Stimulated activated CD4-positive, alpha-beta T cell treated with anti-CD3 and anti-CD28 coated beads, Interleukin-15, amount 100 ng/mL, for 48 hours (primary cell): Measurements from ENCODE around the gene S100B.
"Not testable (repeated sequence)": the region's sequence is repeated elsewhere in the genome, so short reads cannot be mapped to it uniquely, and the experiment has no call there.

ENCODE experiments used
- DNase-seq, 2 donors: peaks; one replicate each; pipeline ENCODE4 v3.0.0-alpha.2; 2020; ENCODE audit warnings: low read depth in 2 of 2

The S100B gene

DNA sequence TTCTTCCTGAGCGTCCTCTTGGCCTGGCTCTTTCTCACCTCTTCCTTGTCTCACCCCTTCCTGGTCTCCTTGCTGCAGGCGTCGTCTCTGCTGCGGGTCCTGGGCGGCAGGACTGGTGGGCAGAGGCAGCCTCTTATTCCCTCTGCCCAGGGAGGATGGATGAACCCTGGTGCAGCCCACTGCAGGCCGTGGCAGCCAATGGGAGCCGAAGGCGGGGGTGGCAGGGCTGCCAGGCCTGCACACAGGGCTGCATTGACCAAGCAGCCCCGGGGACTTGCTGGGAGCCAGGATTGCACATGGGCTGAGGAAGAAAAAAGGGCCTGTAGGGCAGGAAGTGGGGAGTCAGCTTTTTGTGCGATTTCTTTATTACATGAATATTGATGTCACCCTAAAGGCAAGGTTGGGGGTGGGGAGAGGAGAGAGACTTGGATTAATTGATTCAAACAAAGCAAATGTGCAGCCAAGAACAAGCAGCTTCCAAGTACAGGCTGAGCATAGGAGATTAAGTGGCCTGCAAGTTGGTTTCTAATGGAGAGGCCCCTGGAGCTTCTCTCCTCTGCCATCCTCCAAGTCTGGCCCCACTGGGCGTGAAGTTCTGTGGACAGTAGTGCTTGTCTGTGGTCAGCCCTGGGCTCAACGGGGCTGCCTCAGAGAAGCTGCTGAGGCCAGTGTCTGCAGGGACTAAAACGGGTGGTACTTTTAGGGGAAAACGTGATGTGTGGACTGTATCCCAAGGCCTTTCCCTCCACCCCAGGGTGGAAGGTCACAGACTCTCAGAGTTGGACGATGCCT is at the start of gene S100B:
TSS of gene S100B (minus strand) at position 108 of the 792 bp plus-strand sequence. CDS start 2,667 bp downstream, outside the sequence.
- no peak for DNase-seq

DNA sequence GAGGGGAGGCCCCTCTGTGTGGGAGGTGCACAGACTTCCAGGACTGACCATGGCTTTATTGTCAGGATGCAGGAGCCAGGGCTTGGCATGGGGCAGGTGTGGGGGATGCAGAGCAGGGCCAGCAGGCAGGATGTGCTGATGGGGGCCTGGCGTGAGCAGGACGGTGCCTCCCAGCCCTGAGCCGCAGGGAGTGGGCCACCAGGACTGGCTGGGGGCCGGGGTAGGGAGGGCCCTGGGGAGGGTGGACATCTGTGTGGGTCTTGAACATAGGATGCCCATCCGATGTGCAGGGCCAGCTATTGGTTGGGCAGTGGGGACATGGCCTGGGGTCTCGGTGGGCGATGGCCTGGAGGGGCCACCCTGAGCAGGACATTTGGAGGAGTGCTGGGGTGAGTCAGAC is 46.2 kb upstream of the S100B start:
- DNase-seq: no peak

DNA sequence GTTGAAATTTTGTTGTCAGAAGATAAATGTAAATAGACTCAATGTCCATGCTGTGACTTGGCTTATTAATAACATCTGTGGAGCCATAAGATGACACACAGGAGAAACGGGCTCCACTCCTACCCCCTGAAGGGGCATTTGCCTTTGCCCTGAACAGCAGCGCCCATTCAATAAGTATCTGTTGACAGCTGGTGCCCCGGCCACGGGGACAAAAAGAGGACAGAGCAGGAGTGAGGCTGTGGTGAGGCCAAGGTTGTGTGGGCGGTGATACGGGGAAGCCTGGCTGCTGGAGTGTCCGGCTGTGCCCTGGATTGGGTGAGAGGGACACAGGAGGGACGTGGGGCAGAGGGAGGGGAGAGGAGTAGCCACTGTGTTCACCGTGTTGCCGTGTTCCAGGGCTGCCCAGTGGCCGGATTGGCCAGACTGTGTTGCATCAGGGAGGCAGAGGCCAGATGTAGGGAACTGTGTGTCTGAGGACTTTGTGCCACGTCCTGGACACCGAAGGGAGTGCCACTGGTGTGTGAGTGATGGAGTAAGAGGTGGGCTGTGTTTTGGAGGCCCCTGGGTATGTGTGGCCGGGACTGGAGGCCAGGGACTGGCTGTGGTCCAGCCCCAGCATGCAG is 45.7 kb upstream of the S100B start:
- no peak for DNase-seq

DNA sequence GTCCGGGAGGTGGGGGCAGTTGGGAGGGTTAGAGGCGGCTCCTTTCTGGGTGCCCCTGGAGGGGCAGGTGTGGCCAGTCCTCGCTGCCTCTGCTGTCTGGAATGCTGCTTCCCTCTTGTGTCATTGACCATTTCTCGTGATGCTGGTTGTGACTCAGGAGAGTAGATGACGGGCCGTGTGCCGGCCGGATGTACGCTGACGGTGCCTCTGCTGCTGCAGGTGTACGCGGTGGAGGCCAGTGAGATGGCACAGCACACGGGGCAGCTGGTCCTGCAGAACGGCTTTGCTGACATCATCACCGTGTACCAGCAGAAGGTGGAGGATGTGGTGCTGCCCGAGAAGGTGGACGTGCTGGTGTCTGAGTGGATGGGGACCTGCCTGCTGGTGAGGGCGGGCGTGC is 44.5 kb upstream of the S100B start:
- DNase-seq: no peak

DNA sequence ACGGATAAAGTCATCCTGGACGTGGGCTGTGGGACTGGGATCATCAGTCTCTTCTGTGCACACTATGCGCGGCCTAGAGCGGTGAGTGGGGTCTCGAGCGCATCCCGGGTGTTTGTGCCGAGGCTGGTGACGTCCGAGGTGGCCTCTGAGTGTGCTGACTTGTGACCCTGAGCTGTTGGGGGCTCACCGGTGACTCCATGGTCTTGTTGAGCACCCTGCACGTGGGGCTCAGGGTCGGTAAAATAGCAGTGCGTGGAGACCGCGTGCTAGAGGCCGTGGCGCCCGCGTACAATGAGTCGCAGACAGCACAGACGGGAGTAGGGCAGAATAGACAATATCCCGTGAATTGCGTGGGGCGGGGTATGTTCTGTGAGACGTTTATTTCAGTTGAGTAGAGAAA is 43.7 kb upstream of the S100B start:
- DNase-seq: no peak

DNA sequence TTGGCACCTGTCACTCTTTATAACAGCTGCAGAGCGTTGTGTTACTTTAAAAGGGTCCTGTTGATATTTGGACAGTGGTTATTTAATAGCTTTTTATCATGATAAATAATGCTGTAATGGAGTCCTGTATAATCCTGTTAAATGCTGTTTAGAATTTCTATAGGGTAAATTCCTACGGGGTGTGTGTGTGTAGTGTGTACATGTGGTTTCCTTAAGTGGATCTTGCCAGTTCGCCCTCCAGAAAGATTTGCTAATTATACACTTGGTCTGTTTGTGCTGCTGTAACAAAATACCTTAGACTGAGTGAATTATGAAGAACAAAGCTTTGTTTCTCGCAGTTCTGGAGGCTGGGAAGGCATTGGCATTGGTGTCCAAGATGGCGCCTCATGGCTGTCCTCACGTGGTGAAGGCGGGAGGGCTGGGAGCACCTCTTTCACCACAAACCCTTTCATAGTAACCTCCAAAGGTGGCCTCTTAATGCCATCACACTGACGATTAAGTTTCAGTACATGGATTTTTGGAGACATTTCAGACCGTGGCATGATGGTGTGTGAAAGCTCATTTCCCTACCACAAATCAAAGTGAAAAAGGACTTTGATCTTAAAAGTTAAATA is 41.8 kb upstream of the S100B start:
- DNase-seq: no peak

DNA sequence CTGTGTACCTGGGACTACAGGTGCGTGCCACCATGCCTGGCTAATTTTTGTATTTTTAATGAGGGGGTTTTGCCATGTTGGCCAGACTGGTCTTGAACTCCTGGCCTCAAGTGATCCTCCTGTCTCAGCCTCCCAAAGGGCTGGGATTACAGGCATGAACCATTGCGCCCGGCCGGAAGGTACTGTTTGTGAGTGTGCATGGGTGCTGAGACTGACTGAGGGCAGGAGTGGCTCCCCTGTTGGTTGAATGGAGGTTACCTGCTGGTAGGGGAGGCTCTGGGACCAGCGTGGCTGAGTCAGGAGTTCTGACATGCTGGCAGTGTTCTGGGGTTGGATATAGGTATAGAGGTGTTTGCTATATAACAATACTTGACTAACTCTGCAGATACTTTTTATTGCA is 41.0 kb upstream of the S100B start:
- DNase-seq: no peak

DNA sequence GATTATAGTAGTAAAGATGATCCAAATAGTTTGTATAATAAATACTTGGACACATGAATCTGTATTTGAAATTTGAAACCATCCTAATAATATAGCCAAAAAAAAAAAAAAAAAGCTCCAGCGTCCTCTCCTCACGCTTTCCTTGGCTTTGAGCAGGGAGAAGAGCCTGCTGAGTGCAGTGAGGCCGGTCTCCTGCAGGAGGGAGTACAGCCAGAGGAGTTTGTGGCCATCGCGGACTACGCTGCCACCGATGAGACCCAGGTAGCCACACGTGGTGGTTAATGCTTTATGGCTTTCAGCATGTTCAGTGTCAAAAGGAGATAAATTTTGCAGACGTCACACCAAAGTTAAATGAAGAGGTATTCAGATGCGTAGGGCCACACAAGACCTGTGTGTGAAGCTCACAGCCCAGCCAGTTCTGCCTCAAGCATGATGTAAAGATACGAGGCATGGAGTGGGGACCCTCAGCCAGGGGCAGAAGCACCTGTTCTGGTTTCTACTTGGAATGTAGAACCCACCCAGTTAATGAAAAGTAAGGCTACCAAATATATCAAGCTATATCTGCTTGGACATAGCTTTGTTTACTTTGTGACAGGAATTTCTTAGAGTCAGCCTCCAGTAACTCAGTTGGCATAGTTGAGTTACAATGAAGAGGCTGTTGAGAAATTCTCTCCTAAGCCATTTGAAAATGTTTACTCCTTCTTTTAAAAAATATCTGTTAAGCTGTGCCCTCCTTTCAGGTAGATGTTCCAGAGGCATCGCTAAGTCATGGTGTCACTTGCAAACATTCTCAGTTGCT is 38.7 kb upstream of the S100B start:
- no peak for DNase-seq

DNA sequence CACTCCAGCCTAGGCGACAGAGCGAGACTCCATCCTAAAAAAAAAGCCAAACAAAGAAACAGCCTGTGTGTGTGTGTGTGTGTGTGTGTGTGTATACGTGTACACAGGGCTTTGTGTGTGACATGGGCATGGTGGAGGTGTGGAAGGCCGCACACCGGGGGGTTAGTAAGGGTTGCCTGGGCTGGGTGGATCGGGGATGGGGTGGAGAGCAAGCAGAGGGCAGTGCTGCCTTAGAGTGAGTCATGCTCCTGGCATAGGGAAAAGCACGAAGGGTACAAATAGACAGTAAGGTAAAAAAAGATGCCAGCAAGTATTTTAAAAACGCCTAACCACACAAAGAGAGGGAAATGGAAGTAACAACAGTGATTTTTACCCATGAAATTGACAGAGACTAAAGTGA is 36.8 kb upstream of the S100B start:
- DNase-seq: no peak

DNA sequence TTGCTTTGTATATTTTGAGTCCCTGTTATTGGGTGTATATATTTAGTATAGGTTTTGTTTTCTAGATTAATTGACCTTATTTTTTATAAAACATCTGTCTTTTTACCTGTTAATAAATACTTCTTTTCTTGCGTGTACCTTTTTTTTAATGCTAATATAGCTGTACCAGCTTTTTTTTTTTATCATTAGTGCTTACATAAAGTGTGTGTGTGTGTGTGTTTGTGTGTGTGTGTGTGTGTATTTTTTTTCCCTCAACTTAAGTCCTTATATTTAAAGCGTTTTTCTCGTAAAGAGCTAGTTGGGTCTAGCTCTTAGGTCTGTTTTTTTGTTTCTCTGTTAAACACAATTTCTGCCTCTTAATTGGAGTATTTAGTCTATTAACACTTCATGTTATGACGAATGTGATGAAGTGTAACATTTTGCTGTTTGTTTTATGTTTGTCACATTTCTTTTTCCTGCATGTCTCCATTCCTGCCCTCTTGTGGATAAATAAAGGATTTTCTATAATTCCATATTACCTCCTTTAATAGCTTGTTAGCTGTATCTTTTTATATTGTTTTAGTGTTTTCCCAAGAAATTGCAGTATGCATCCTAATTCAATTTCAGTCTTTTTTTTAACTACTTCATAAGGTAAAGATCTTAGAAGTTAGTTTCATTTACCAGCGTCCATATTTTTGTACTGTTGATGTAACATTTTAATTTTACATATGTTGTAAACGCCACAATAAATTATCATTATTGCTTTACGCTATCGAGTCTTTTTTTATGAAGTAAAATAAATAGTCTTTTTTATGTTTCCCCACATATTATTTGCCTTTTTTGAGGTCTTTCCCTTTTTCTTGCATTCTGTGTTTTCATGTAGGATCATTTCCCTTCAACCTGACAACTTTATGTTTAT is 34.9 kb upstream of the S100B start:
- DNase-seq: no peak

DNA sequence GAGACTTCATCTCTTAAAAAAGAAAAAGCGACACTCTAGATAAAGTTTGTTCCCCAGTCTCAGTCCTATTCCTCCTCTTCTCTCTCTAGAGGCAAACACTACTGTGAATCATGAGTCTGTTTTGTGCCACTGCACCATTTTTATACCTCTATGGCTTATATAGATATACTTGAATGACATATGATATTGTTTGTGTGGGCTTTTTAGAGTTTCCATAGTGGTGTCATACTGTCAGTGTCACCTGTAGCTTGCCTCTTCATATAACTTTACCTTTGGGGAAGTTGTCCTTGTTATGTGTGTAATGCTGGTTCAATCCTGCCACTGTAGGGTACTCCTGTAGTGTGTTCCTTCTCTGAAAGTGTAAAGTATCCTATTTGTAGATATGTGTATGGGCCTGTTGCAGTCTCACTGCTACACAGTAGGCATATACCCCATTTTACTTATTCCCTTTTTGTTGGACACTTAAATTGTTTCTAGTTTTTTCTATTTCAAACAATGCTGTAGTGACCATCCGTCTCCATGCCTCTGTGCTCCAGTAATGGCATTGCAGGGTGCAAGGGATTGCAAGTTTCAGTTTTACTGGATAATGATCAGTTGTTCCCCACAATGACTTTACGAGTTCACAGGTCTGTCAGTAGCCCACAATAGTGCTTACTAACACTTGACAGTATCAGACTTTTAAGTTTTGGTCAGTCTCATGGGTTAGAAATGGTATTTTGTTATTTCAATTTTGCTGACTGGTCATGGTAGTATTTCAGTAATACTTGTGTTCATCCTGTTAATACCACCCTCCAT is 33.3 kb upstream of the S100B start:
- no peak for DNase-seq

DNA sequence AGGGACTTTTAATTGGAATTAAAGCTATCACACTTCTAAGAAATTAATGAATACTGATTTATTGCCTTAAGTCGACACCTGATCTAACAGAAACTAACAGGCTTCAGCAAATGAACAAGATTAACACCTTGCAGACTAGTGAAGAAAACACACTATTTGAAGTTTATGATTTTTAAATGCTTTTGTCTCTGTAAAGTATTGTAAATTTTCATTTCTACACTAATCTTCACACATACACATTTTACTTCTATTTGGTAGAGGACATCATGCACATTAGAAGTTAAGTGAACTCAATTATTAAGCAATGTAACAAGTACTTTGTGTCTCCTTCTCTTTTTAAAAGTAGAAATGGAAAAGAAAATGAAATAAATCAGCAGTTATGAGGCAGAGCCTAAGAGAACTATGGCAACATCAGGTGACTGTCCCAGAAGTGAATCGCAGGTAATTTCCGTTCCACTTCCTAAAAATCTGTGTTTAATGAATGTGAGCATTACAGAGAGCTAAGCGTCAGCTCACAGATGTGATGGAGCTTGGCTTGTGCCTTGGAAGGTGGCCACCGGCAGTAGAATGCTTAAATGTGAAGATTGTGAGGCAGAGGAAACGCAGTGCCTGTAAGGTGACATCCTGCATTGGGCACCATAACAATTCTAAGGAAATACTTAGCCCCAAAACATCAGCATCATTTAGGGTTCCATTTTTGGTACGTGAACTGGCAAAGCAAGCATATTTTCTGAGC is 31.8 kb upstream of the S100B start:
- DNase-seq: no peak

DNA sequence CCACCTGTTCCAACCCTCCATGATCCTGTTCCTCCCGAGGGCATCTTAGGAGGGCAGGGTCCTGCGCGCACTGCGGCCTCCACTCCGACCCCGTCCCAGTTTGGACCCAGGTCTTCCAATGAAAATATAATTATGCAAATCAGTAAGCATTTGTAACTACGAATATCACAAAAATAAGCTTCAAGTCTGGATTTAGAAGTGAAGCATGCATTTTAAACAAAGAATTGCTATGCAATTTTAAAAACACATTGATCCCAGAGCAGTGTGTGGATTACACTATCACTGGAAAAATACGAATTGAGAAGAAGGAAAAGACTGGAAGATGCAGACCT is 31.3 kb upstream of the S100B start:
- DNase-seq: no peak

DNA sequence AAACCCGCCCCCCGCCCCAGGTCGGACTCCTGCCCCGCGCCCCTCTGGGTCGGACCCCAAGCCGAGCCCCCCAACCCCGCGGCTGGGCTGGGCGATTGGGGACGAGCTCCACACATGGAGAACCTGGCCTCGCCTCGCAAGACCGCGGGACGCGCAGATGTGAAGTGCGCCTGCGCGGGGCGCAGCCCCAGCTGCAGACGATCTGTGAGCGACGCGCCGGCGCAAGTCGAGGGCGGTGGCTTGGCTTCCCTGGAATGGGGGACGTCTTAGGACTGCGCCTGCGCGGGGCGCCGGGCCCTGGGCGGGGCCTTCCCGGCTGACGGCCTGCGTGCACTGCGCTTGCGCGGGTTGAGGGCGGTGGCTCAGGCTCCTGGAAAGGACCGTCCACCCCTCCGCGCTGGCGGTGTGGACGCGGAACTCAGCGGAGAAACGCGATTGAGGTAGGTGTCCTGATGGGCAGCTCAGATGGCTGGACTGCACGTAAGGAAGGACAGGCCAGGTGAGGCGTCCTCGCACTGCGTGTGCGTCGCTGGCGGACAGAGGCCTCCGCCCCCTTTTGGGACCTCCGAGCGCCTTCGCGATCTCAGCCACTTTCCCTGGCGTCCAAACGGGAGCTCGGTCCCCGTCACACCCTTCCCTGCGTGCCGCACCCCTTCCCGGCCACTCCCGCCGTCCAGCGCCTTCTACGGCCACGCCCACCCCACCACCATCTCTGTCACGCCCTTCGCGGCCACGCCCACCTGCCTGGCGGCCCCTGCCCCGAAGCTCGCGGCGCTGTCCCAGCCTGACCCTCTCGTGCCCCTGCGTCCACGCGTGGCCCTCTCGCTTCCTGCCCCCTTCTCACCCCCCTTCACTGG is 30.7 kb upstream of the S100B start, which contains the start of gene PRMT2:
TSS of gene PRMT2 (plus strand) at position 351 of the 857 bp plus-strand sequence. CDS start 1,278 bp downstream, outside the sequence.
- DNase-seq: peak; percentile 94 to 96

DNA sequence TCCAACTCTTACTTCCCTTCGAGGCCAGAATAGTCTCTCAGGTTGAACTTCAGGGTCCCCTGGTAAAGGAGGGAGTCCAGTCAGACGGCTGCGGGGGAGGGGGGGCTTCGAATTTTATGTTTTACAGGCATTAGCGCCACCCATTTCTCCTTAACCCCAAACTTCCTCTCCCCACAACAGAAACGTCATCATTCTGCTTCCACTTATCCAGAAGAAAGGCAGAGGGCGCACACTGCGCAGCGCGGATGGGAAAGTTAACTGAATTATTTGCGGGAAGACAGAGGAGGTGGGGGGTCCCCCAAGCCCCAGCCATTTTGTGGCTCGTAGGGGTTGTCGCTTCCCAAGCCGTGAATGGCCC is 30.1 kb upstream of the S100B start:
- no peak for DNase-seq

DNA sequence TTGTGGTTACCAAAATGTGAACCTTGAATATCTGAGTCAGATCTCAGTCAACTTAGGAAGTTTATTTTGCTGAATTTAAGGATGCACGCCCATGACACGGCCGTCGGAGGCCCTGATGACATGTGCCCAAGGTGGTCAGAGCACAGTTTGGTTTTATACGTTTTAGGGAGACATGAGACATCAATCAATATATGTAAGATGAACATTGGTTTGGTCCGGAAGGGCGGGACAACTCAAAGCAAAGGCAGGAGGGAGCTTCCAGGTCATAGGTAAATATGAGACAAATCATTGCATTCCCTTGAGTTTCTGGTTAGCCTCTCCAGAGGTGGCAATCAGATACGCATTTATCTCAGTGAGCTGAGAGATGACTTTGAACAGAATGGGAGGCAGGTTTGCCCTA is 29.5 kb upstream of the S100B start:
- no peak for DNase-seq

DNA sequence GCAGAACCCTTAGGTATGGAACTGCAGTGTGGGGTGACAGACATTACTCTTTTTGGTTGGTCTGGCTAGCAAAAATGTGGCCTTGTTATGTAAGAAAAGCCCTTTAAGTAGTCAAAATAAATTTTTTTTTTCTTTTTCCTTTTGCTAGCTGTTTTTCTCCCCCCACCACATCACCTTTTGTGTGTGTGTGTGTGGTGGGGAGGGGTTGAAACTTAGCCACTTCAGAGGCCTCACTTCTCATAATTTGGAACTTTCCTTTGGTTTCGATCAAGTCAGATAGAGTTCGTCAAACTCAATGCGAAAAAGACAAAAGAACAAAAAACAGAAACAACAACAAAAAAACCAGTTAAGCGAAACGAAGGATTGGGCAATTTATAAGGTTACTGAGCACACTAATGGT is 28.7 kb upstream of the S100B start:
- DNase-seq: no peak

DNA sequence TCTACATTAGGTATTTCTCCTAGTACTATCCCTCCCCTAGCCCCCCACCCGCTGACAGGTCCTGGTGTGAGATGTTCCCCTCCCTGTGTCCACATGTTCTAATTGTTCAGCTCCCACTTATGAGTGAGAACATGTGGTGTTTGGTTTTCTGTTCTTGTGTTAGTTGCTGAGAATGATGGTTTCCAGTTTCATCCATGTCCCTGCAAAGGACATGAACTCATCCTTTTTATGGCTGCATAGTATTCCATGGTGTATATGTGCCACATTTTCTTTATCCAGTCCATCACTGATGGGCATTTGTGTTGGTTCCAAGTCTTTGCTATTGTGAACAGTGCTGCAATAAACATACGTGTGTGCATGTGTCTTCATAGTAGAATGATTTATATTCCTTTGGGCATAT is 26.0 kb upstream of the S100B start:
- DNase-seq: not testable (repeated sequence)

DNA sequence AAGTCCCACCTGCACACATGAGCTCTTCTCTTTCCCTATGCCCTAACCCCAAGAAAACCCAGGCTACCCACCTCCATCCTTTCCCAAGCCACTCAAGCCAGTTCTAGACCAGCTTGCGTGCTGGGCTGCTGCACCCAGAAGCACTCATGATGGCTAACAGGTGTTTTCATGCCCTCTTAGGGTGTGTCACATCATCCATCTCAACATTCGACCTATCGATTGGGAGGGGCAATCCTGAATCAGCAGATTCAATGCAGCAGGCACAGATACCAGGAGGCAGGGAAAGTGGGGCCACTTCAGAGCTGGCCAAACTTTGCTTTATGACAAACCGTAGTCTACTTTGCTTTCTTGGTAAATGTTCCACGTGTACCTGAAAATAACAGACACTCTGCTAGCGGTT is 24.0 kb upstream of the S100B start:
- DNase-seq: no peak
